Astrocyte of the hippocampus (primary cell): Measurements from ENCODE around the gene PUS1.
A peak's percentile ranks its signal among the peaks of the same experiment; 100 is the strongest.
"Not testable (repeated sequence)": the region's sequence is repeated elsewhere in the genome, so short reads cannot be mapped to it uniquely, and the experiment has no call there.

Experiments used
- DNase-seq: peaks from one replicate; pipeline ENCODE4 v3.0.0; 2011; ENCODE audit warnings: low read depth, low spot score

PUS1 gene

DNA sequence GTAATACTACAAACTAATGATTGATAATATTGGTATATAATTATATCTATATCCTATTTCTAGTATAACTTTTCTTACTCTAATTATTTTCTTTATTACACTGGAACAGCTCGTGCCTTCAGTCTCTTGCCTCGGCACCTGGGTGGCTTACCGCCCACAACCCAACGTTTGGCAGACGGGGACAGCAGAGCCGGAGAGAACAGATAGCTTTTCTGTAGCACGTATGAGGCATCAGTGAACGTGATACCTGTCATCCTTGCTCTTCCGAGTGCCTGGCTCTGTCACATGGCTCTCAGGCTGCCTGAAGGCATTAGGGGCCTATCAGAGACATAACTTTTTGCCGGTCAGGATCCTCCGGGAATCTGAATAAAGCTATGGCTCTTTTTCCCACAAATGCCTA lies 5.5 kb downstream of the PUS1 start:
- DNase-seq = no peak

DNA sequence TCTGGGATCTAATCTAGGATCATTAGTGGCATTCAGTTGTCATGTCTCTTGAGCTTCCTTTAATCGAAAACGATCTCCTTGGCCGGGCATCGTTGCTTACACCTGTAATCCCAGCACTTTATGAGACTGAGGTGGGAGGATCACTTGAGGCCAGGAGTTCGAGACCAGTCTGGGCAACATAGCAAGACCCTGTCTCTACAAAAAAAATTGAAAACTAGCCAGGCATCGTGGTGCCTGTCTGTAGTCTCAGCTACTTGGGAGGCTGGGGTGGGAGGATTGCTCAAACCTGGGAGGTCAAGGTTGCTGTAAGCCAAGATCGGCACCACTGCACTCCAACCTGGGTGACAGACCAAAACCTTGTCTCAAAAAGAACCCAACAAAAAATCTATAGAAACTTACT lies 9.0 kb downstream of the PUS1 start:
- no peak for DNase-seq

DNA sequence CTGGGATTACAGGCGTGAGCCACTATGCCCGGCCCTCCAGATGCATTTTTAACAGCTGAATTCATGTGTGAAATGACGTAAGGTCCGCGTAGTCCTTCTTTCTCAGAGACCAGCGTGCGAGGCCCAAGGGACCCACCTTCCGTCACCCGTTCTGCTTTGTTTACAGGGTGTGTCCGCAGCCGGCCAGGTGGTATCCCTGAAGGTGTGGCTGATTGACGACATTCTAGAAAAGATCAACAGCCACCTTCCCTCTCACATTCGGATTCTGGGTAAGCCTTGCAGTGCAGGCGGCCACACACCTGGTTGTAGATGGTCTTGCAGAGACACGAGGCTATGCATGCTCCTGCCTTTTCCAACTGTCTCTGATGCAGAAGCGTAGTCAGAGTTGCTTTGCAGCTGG lies 9.9 kb downstream of the PUS1 start:
- no peak for DNase-seq

DNA sequence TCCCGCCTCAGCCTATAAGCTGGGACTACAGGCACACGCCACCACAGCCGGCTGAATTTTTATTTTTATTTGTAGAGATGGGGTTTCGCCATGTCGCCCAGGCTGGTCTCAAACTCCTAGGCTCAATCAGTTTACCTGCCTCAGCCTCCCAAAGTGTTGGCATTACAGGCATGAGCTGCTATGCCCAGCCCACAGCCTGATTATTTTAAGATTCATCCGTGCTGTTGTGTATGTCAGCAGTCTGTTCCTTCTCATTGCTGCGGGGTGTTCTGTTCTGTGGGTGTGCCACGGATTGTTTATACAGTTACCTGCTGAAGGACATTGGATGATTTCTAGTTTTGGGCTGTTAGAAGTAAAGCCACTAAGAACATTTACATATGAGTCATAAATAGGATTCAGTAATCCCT lies 11.1 kb downstream of the PUS1 start:
- DNase-seq = no peak

DNA sequence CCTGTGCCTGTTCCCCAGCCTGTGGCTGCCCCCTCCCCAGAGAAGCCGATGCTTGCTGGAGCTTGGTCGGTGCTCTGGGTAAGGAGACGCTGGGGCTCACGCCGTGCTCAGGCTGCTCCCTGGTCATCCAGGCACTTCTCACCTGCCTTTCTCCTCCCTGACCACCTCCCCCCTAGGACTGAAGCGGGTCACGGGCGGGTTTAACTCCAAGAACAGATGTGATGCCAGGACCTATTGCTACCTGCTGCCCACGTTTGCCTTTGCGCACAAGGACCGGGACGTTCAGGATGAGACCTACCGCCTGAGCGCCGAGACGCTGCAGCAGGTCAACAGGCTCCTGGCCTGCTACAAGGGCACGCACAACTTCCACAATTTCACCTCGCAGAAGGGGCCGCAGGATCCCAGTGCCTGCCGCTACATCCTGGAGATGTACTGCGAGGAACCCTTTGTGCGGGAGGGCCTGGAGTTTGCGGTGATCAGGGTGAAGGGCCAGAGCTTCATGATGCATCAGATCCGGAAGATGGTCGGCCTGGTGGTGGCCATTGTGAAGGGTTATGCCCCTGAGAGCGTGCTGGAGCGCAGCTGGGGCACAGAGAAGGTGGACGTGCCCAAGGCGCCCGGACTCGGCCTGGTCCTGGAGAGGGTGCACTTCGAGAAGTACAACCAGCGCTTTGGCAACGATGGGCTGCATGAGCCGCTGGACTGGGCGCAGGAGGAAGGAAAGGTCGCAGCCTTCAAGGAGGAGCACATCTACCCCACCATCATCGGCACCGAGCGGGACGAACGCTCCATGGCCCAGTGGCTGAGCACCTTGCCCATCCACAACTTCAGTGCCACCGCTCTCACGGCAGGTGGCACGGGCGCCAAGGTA lies 12.3 kb downstream of the PUS1 start:
- DNase-seq = no peak

DNA sequence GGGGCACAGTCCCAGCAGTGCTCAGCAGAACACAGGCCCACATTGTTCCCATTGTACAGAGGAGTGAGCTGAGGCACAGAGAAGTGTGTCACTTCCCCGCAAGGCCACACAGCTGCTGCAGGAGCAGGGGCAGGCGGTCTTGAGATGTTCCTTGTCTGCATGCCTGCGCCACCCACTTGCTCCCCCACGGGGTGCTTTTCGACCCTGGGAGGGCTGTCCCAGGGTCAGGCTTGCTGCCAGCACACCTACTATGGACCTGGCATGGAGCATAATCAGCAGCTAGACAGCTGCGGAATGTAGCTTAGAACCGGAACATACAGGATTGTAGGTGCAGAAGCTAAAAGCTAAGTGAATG lies 12.9 kb downstream of the PUS1 start:
- DNase-seq = no peak

DNA sequence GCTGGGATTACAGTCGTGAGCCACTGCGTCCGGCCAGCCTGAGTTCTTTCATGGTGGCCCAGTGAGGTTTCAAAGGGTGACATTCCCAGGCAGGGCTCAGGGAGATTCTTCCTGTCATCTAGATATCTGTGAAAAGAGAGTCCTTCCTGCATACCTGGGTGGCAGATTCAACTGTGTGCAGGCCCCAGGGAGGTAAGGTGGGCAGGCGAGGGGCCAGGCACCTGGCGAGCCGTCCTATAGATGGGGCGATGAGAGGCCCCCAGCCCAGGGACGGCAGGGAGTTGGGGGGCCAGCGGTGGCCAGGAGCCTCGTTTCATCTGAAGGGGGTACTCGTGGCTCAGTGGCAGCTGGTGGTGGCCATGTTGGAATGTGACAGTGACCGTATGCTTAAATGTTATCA lies 13.6 kb downstream of the PUS1 start:
- DNase-seq = no peak

DNA sequence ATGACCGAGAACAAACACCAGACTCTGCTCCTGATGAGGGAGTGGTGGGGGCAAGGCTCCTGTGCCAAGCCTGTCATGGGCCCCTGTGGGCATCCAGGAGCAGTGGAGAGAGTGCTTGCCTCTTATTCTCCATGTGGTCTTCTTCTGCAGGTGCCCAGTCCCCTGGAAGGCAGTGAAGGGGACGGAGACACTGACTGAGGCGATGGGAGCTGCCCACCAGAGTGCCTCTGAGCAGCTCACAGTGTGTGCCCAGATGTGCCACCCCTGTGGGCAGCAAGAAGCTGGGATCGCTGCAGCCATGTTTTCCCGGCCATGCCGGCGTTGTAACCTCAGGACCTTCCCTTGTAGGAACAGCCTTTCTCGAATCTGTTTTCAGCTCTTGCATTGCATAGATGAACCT lies 14.3 kb downstream of the PUS1 start:
- no peak for DNase-seq

DNA sequence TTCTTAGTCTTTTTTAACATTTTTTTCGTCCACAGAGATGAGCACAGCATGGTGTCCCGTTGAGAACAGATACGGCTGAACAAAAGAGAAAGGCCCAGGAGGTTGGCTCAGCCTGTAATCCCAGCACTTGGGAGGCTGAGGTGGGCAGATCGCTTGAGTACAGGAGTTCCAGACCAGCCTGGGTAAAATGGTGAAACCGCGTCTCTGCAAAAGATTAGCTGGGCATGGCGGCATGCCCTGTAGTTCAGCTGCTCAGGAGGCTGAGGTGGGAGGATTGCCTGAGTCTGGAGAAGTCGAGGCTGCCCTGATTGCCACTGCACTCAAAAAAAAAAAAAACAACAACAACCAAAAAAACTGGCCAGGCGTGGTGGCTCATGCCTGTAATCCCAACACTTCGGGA lies 14.8 kb downstream of the PUS1 start:
- no peak for DNase-seq

DNA sequence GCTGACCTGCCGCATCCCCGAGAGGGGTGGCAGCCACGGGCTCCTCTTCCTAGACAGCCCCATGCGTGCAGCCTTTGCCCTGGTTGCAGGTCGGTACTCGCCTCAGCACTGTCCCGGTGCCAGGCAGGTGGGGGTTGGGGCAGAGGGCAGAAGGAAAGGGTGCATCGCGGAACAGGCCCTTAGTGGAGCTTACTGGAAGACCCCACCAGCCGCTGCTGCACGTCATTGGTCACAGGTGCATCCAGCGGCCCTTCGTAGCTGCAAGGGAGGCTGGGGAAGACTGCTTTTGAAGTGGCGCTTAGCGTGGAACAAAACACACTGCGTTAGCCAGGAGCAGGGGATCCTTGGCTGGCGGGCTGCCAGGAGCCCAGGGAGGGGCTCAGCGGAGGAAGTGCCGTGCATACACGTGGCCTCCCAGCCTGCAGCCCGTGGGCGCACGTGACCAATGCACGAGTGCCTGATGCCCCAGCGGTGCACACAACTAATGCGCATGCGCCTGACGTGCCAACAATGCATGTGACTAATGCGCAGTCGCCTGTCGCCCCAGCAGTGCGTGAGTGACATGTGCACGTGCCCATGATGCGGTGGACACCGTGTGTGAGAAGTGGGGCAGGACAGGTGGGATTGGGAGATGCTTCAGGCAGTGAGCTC lies 15.7 kb downstream of the PUS1 start:
- DNase-seq = no peak

DNA sequence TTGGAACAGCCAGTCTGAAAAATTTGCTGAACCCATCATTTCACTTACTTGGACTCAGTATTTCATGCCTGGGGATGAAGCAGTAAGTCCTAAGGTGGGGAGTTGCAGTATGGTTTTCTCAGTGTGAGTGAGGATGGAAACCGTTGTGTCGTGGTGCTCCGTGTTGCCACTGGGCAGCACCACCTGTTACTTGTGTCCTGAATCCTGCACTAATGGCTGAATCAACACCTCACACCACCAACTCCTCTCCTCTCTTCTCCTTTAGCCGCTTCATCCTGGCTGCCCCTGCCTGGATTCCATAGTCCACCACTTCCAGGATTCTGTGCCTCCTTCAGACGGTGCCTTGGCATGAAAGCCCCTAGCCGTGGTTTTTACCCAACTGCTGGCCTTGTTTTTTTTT lies 17.7 kb downstream of the PUS1 start:
- DNase-seq = no peak

DNA sequence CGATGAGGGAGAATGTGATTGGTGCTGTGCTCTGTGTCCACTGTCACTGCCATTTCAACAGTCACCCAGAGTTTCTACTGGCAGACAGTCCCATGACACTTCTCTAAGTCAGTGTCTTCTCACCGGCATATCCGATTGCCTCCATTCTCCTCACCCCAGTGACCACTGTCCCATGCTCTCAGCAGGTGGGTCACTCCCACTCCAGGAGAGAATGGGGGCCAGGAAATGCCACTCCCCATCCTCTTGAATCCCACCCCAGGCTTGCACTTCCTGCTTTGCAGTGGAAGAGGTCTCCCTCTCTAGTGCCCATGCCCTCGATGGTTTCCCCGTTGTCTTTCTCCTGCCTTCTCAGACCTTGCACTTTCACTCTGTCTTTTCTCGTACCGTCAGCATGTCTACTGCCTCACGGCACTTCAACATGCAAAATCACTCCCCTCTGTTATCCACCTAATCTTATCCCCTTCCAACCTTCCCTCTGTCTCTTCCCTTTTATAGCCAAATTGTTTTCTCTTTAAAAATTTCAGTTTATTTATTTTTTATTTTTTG lies 18.5 kb downstream of the PUS1 start:
- no peak for DNase-seq

DNA sequence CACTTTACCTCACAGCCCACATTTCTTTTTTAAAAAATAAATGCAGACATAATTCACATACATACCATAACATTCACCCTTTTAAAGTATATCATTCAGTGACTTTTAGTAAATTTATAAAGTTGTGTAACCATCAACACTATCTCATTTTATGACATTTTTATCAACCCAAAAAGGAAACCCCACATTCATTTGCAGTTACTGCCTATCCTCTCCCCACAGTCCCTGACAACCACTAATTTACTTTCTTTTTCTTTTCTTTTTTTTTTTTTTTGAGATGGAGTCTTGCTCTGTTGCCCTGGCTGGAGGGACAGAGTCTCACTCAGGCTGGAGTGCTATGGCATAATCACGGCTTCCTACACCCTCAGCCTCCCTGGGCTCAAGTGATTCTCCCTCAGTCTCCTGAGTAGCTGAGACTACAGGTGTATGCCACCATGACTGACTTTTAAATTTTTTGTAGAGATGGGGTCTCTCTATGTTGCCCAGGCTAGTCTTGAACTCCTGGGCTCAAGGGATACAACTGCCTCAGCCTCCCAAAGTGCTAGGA lies 19.2 kb downstream of the PUS1 start:
- DNase-seq = no peak

DNA sequence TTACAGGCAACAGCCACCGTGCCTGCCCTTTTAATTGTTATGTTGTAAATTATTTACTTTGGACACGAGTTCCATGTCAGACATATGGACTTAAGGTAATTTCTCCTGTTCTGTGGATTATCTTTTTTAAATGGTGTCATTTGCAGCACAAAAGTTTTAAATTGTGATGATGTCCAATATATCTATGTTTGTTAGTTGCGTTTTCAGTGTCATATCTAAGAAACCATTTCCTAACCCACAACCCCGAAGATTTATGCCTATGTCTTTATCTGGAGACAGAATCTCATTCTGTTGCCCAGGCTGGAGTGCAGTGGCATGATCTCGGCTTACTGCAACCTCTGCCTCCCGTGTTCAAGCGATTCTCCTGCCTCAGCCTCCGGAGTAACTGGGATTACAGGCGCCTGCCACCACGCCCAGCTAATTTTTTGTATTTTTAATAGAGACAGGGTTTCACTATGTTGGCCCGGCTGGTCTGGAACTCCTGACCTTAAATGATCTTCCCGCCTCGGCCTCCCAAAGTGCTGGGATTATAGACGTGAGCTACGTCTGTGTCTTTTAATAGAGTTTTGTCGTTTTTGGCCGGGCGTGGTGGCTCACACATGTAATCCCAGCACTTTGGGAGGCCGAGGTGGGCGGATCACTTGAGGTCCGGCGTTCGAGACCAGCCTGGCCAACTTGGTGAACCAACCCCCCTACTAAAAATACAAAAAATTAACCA lies 19.8 kb downstream of the PUS1 start:
- not testable (repeated sequence) for DNase-seq

DNA sequence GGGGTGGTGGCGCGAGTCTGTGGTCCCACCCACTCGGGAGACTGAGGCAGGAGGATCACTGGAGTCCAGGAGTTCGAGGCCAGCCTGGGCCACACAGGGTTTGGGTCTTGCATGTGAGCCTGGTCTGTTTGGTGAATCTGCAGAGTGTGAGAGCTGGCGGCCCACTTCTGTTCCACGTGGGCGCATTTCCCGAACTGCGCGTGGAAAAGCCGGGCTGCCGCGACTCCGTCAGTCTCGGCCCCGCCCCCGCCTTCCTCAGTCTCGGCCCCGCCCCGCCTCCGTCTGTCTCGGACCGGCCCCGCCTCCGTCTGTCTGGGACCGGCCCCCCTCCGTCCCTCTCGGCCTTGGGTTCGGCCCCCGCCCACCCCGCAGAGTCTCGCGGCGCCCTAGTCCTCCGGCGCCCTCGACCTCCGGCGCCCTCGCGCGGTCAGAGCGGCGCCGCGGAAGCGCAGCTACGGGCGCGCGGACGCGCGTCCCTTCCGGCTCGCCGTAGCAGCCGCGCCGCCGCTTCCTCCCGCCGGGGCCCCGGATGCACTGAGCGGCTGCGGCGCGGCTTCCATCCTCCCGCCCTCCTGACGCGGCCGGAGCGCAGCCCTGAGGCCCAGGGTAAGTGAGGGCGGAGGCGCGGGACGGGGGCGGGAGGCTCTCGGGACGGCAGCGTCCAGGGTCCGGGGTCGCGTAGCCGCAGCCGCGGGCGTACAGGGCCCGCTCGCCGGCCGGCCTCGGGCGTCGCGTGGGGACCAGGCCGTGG lies 20.5 kb downstream of the PUS1 start, which contains the start of gene EP400:
EP400 (plus strand) TSS at position 512 of the 751 bp plus-strand sequence. CDS start 10,678 bp downstream, outside the sequence.
- DNase-seq = peak; percentile 99

DNA sequence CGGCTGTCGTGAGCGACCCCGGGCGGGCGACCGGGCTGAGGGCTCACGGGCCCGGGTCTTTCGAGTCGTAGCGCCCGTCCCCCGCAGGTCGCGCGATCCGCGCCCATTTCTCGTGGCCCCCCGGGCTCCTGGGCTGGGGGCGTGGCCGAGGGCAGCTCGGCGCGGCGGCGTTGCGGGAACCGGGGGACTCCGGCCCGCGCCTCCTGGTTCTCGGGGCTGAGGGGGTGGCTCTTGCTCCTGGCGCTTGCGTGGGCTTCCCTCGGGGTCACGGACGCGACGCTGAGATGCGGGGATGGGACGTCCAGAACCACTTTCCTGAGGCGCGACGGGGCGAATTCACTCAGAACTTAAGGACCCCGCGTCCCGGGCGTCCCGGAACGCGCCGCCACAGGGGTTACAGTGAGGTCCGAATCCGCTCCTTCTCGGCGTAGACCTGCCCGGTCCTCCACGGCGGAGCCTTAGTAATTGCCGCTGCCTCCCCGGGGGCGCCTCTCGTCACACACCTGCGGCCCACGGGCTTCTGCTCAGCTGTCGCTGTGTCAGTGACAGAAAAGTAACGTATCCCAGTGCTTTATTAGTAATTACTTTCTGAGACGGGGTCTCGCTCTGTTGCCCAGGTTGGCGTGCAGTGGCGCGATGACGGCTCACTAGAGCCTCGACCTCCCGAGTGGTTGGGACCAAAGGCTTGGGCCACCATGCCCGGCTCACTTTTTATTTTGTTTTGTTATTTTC lies 21.3 kb downstream of the PUS1 start:
- DNase-seq = peak; percentile 53

DNA sequence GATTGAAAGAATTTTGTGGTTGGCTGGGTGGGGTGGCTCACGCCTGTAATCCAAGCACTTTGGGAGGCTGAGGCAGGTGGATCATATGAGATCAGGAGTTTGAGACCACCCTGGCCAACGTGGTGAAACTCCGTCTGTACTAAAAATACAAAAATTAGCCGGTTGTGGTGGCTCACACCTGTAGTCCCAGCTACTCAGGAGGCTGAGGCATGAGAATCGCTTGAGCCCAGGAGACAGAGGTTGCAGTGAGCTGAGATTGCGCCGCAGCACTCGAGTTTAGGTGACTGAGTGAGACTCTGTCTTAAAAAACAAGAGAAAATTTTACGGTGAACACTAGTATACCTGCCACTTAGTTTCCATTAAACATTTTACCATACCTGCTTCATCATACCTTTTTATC lies 24.7 kb downstream of the PUS1 start:
- not testable (repeated sequence) for DNase-seq

DNA sequence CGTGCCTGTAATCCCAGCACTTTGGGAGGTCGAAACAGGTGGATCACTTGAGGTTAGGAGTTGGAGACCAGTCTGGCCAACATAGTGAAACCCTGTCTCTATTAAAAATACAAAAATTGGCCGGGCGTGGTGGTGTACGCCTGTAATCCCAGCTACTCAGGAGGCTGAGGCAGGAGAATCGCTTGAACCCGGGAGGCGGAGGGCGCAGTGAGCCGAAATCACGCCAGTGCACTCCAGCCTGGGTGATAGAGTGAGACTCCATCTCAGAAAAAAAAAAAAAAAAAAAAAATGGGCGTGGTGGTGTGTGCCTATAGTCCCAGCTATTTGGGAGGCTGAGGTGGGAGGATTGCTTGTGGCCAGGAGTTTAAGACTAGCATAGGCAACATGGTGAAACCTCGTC lies 25.4 kb downstream of the PUS1 start:
- not testable (repeated sequence) for DNase-seq

DNA sequence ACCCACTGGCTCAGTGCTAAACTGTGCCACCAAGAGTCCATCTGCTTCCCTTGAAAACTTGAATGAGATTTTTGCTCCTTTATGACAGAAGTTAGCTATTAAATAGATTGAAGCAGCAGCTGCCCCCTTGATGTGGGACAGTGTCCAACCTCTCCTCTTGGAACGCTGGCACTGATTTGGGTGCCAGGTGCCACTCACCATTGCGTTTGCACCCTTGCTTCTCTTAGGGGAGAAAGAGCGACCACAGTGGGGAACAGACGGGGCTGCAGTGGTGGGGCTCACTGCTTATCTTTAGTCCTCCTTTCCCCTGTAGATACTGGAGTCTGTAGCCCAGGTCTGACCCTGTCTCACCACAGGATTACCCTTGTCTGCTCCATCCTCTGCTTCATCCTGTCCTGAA lies 30.0 kb downstream of the PUS1 start:
- no peak for DNase-seq
